ENCODE measurements around the gene P2RY2.

DNA sequence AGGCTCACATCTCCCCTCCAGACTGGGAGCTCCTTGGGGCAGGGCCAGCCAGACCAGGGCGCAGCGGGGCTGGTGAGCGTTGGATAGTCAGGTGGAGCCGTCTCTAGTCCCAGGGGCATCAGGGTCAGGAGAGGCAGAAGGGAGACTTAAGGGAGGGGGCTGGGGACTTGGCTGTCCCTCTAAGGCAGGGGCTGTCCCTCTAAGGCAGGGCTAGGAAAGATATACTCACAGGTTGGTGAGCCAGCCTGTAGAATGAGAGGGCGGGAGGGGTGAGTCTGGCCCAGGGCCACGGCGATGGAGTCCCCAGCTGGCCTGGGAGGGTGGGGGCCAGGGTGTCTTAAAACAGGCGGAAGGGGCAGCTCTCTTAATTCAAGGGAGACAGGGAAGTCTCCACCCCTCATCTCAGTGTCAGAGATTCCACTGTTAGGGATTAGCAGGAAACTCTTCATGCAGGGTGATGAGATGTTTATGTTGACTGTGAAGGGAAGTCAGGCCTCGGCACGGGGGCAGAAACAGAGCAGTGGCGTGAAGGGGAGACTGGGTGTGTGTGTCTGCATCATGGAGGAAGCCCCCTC lies 11.3 kb downstream of the P2RY2 start:
- TF ChIP-seq CTCF (IDR thresholded peaks at IDR 0.05) (no peak), POLR2A (IDR thresholded peaks at IDR 0.05) (no peak)
